ENCODE measurements around the gene TOX4.

Gene TOX4

GRCh38 chr14:21520767-21521166 lies 43.8 kb downstream of the TOX4 start:
- TF ChIP-seq GATA2 (IDR thresholded peaks at IDR 0.05; ENCODE audit: low read depth, low read length), result no peak
- no peak for TF ChIP-seq GATA3 (IDR thresholded peaks at IDR 0.05; ENCODE audit: low read depth, low read length)

GRCh38 chr14:21521501-21521900 lies 44.5 kb downstream of the TOX4 start:
- no peak for TF ChIP-seq GATA3 (IDR thresholded peaks at IDR 0.05; ENCODE audit: low read depth, low read length)
- no peak for TF ChIP-seq GATA2 (IDR thresholded peaks at IDR 0.05; ENCODE audit: low read depth, low read length)

GRCh38 chr14:21523203-21523602 lies 46.2 kb downstream of the TOX4 start:
- no peak for TF ChIP-seq GATA3 (IDR thresholded peaks at IDR 0.05; ENCODE audit: low read depth, low read length)

GRCh38 chr14:21524575-21525490 lies 47.8 kb downstream of the TOX4 start:
- TF ChIP-seq GATA3 (IDR thresholded peaks at IDR 0.05; ENCODE audit: low read depth, low read length), result no peak

- TF ChIP-seq GATA3 (IDR thresholded peaks at IDR 0.05; ENCODE audit: low read depth, low read length), result no peak
- TF ChIP-seq GATA2 (IDR thresholded peaks at IDR 0.05; ENCODE audit: low read depth, low read length), result no peak
Observed at GRCh38 chr14:21525571-21525961, 48.6 kb downstream of the TOX4 start.

- TF ChIP-seq GATA2 (IDR thresholded peaks at IDR 0.05; ENCODE audit: low read depth, low read length), result no peak
- no peak for TF ChIP-seq GATA3 (IDR thresholded peaks at IDR 0.05; ENCODE audit: low read depth, low read length)
Observed at GRCh38 chr14:21525962-21526671, 49.1 kb downstream of the TOX4 start, which contains the start of gene SALL2. Gene SALL2, minus strand, starts transcription at chr14:21526346. Its CDS starts 219 bp downstream, at chr14:21526127.

- TF ChIP-seq GATA3 (IDR thresholded peaks at IDR 0.05; ENCODE audit: low read depth, low read length) (no peak), GATA2 (IDR thresholded peaks at IDR 0.05; ENCODE audit: low read depth, low read length) (no peak)
Observed at GRCh38 chr14:21526672-21527317, 49.8 kb downstream of the TOX4 start.

- no peak for TF ChIP-seq GATA2 (IDR thresholded peaks at IDR 0.05; ENCODE audit: low read depth, low read length)
- no peak for TF ChIP-seq GATA3 (IDR thresholded peaks at IDR 0.05; ENCODE audit: low read depth, low read length)
Observed at GRCh38 chr14:21527318-21527679, 50.3 kb downstream of the TOX4 start.

- no peak for TF ChIP-seq GATA2 (IDR thresholded peaks at IDR 0.05; ENCODE audit: low read depth, low read length)
- TF ChIP-seq GATA3 (IDR thresholded peaks at IDR 0.05; ENCODE audit: low read depth, low read length), result no peak
Observed at GRCh38 chr14:21528381-21529348, 51.7 kb downstream of the TOX4 start.

GRCh38 chr14:21529515-21529914 lies 52.5 kb downstream of the TOX4 start:
- TF ChIP-seq GATA3 (IDR thresholded peaks at IDR 0.05; ENCODE audit: low read depth, low read length) (no peak), GATA2 (IDR thresholded peaks at IDR 0.05; ENCODE audit: low read depth, low read length) (no peak)

- TF ChIP-seq GATA2 (IDR thresholded peaks at IDR 0.05; ENCODE audit: low read depth, low read length) (no peak), GATA3 (IDR thresholded peaks at IDR 0.05; ENCODE audit: low read depth, low read length) (no peak)
Observed at GRCh38 chr14:21533294-21533693, 56.3 kb downstream of the TOX4 start.

- TF ChIP-seq GATA2 (IDR thresholded peaks at IDR 0.05; ENCODE audit: low read depth, low read length) (no peak), GATA3 (IDR thresholded peaks at IDR 0.05; ENCODE audit: low read depth, low read length) (no peak)
Observed at GRCh38 chr14:21534576-21534975, 57.6 kb downstream of the TOX4 start.
